ENCODE results near the gene PDZD2. TPM values are rescaled to one million over a fixed set of nuclear protein-coding genes. Genes with fewer than 3 reads are reported as not detected.

PDZD2 gene
- total and polyA plus RNA-seq, 2 experiments from 2014 or later = 8.3 to 16.9 TPM

- TF ChIP-seq CTCF (conservative IDR thresholded peaks at IDR 0.05; ENCODE audit: low read depth in 2 of 2) (no peak), NANOG (IDR thresholded peaks at IDR 0.05; ENCODE audit: borderline replicate concordance) (no peak)
These were observed 59.7 kb downstream of the PDZD2 start (continued) for GRCh38 chr5:31698673-31699072.

- no peak overlapping the region for H2AFZ ChIP-seq
- H3K4me3 ChIP-seq = no peak overlapping the region
- no peaks in the 10 kb centered on the region; the same call in 2 of the 3 replicates for H3K36me3 Mint-ChIP-seq (ENCODE audit: low read depth)
- peaks cover 5% of the 10 kb centered on the region; the same call in 1 of the 2 replicates for H3K4me1 ChIP-seq (ENCODE audit: insufficient read depth)
- no peaks in the 10 kb centered on the region; the same call in 1 of the 3 replicates for H3K9me3 Mint-ChIP-seq
- H3K27me3 ChIP-seq (ENCODE audit: insufficient read depth) = no peaks in the 10 kb centered on the region
- ATAC-seq (no peak; the same call in 2 of the 3 replicates), DNase-seq (ENCODE audit: low spot score) (no peak)
- no peaks in the 10 kb centered on the region for H3K36me3 ChIP-seq (ENCODE audit: insufficient read depth)
- H3K9me2 ChIP-seq (ENCODE audit: insufficient read depth) = no peaks in the 10 kb centered on the region
- no peak for TF ChIP-seq ETS1 (IDR thresholded peaks at IDR 0.05)
- TF ChIP-seq STAT1 (IDR thresholded peaks at IDR 0.05; ENCODE audit: unreplicated experiment) = no peak
- TF ChIP-seq CREB1 (CRISPR knock-in tag; IDR thresholded peaks at IDR 0.05; ENCODE audit: low read depth) = no peak
- no peak for TF ChIP-seq ZNF331 (CRISPR knock-in tag; IDR thresholded peaks at IDR 0.05; ENCODE audit: low read depth)
- no peak for TF ChIP-seq JUNB (IDR thresholded peaks at IDR 0.05; ENCODE audit: unreplicated experiment)
- no peak for TF ChIP-seq EZH2phosphoT487 (IDR thresholded peaks at IDR 0.05; ENCODE audit: unreplicated experiment)
- no peak for TF ChIP-seq NANOG (IDR thresholded peaks at IDR 0.05; ENCODE audit: borderline replicate concordance)
- no peak for TF ChIP-seq ZNF114 (CRISPR knock-in tag; IDR thresholded peaks at IDR 0.05)
- TF ChIP-seq CTCF (conservative IDR thresholded peaks at IDR 0.05; ENCODE audit: low read depth in 2 of 2) = no peak
- peaks cover 9% of the 10 kb centered on the region for H3K27me3 Mint-ChIP-seq (ENCODE audit: insufficient read depth, low read depth, poor library complexity)
- H4K20me1 ChIP-seq (replicated peaks; ENCODE audit: insufficient read depth) = no peaks in the 10 kb centered on the region
- H3K27ac Mint-ChIP-seq = no peak overlapping the region
- H3K4me2 ChIP-seq = peak overlapping the region; percentile 53; the same call in 1 of the 2 replicates
- no peak overlapping the region for H3K27ac ChIP-seq (ENCODE audit: low read depth)
- no peaks in the 10 kb centered on the region for H3K79me2 ChIP-seq (replicated peaks; ENCODE audit: insufficient read depth)
- H3F3A ChIP-seq (replicated peaks; ENCODE audit: low read depth) = no peaks in the 10 kb centered on the region
- peaks cover 13% of the 10 kb centered on the region for H3K4me1 Mint-ChIP-seq
- no peak overlapping the region for H3K4me3 Mint-ChIP-seq
These were observed 62.8 kb downstream of the PDZD2 start for GRCh38 chr5:31701642-31702299.

Measured in GM23338 (cell line).